Ishikawa (cell line): ENCODE data around the gene BTG2.

Experiments used
- CREB1 ChIP-seq: IDR thresholded peaks from 2 replicates; pipeline ENCODE4 v1.6.1; 2012; ENCODE audit warnings: low read depth
- EGR1 ChIP-seq: IDR thresholded peaks from 2 replicates; pipeline ENCODE4 v1.6.1; 2012
- EP300 ChIP-seq: IDR thresholded peaks from 2 replicates; pipeline ENCODE4 v1.6.1; 2012; ENCODE audit warnings: borderline replicate concordance
- FOXM1 ChIP-seq: IDR thresholded peaks from 2 replicates; pipeline ENCODE4 v1.6.1; 2012; ENCODE audit warnings: low read depth, borderline replicate concordance
- NFIC ChIP-seq: IDR thresholded peaks from 2 replicates; pipeline ENCODE4 v1.6.1; 2012
- RAD21 ChIP-seq: IDR thresholded peaks from 2 replicates; pipeline ENCODE4 v1.6.1; 2012; ENCODE audit warnings: low read depth
- TAF1 ChIP-seq: IDR thresholded peaks from 2 replicates; pipeline ENCODE4 v1.6.1; 2012; ENCODE audit warnings: low read depth, mild to moderate bottlenecking
- TCF12 ChIP-seq: IDR thresholded peaks from 2 replicates; pipeline ENCODE4 v1.6.1; 2012; ENCODE audit warnings: low read depth
- YY1 ChIP-seq: IDR thresholded peaks from 2 replicates; pipeline ENCODE4 v1.6.1; 2012; ENCODE audit warnings: low read depth
- ZBTB7A ChIP-seq: IDR thresholded peaks from 2 replicates; pipeline ENCODE4 v1.6.1; 2012; ENCODE audit warnings: low read depth
- TF ChIP-seq, protein P1 (sequence below): IDR thresholded peaks from 2 replicates; pipeline ENCODE4 v1.6.1; 2012; ENCODE audit warnings: low read depth, mild to moderate bottlenecking
- TF ChIP-seq, protein P2 (sequence below): IDR thresholded peaks from 2 replicates; pipeline ENCODE4 v1.6.1; 2012
- TF ChIP-seq, protein P3 (sequence below): IDR thresholded peaks from 2 replicates; pipeline ENCODE4 v1.6.1; 2012

BTG2 gene

DNA sequence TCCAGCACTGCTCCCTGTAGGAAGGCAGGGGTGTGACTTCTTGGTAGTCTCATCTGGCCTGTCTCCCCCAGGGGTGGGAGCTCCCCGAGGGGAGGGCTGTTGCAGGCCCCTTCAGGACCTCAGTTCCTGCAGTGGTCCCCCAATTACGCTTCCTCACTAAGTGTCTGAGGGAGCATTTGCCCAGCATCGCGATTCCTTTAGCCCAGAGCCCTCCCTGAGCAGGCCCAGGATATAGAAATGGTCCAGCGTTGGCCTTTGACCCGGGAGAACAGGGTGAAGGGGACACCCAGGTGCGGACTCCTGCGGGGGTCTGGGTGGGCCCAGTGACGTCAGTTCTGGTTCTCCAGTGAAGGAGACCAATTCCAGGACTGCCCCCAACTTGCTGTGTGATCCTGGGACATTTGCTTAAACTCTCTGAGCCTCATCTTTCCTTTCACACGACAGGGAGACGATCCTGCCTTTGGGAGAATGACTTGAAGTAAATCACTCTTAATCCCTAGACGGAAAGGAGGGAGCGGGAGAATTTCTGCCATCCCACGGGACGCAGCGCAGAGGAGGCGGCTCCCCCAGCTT lies 32.6 kb upstream of the BTG2 start:
- TF ChIP-seq TCF12 (no peak), ZBTB7A (no peak)
- TF ChIP-seq, protein P1, sequence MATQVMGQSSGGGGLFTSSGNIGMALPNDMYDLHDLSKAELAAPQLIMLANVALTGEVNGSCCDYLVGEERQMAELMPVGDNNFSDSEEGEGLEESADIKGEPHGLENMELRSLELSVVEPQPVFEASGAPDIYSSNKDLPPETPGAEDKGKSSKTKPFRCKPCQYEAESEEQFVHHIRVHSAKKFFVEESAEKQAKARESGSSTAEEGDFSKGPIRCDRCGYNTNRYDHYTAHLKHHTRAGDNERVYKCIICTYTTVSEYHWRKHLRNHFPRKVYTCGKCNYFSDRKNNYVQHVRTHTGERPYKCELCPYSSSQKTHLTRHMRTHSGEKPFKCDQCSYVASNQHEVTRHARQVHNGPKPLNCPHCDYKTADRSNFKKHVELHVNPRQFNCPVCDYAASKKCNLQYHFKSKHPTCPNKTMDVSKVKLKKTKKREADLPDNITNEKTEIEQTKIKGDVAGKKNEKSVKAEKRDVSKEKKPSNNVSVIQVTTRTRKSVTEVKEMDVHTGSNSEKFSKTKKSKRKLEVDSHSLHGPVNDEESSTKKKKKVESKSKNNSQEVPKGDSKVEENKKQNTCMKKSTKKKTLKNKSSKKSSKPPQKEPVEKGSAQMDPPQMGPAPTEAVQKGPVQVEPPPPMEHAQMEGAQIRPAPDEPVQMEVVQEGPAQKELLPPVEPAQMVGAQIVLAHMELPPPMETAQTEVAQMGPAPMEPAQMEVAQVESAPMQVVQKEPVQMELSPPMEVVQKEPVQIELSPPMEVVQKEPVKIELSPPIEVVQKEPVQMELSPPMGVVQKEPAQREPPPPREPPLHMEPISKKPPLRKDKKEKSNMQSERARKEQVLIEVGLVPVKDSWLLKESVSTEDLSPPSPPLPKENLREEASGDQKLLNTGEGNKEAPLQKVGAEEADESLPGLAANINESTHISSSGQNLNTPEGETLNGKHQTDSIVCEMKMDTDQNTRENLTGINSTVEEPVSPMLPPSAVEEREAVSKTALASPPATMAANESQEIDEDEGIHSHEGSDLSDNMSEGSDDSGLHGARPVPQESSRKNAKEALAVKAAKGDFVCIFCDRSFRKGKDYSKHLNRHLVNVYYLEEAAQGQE, result no peak

DNA sequence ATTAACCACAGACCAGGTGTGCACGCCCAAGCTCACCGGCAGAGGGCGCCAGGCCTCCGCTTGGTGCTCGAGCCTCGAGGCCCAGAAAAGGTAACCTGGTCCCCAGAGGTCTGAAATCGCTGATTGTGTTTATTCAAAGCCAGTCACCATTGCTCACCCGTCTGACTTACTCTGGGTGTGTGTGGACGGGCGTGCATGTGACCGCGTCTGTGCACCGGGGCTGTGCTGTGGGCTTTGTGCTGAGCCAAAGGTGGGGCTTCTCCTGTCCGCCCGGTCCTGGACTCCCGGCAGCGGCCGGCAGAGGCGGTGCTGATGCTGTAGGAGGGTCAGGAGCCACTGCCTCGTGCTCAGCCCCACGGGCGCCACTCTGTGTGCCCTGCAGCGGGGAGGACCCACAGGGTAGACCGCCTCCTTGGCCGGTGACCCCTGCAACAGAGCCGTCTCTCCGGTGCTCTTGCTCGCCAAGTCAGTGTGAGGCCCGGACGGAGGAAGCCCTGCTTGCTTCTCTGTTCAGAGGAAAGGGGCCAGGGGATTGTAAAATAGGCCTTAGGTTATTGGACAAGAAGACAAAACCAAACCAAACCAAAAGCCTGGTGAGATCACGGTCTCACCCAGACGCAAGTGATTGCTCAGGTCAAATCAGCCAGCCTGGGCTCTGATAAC lies 32.0 kb upstream of the BTG2 start:
- TF ChIP-seq, protein P2, sequence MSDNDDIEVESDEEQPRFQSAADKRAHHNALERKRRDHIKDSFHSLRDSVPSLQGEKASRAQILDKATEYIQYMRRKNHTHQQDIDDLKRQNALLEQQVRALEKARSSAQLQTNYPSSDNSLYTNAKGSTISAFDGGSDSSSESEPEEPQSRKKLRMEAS, result peak; percentile 64
- TF ChIP-seq RAD21 (peak; percentile 99), TCF12 (no peak; the same call in 1 of the 2 replicates)

DNA sequence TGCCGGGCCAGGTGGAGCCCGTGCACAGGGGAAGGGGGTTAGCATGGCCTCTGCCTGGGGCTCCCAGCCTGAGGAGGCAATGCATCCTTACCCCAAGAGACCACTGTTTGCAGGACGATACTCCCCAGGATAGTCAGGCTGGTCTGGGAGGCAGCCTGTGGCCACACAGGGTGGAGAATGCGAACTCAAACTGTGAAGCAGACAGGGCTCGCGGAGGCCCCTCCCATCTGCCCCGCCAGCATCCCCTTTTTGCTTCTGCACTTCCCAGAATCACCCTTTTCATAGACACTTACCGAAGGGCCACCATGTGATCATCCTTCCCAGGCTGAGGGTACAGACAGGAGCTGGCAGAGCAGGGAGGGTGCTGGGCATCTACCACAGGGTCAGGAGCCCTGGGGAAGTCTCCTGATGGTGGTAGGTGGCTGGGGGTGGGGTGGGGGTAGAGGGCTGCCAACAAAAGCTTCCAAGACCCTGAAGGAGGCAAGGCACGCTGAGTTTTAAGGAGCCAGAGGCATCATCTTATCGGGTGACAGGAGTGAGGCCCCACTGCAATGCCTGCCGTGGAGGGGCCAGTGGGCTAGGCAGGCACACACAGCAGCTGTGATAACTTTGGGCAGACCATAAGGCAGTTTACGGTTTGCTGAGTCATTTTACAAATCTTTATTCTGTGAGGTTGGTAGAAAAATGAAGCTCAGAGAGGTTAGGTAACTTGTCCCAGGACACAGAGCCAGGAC lies 31.3 kb upstream of the BTG2 start:
- TF ChIP-seq EP300 (no peak), YY1 (no peak), CREB1 (no peak), ZBTB7A (no peak), FOXM1 (no peak), EGR1 (no peak), NFIC (no peak)
- TF ChIP-seq, protein P2, result no peak
- TF ChIP-seq, protein P1, result no peak
- TF ChIP-seq, protein P3, sequence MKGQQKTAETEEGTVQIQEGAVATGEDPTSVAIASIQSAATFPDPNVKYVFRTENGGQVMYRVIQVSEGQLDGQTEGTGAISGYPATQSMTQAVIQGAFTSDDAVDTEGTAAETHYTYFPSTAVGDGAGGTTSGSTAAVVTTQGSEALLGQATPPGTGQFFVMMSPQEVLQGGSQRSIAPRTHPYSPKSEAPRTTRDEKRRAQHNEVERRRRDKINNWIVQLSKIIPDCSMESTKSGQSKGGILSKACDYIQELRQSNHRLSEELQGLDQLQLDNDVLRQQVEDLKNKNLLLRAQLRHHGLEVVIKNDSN, result no peak

DNA sequence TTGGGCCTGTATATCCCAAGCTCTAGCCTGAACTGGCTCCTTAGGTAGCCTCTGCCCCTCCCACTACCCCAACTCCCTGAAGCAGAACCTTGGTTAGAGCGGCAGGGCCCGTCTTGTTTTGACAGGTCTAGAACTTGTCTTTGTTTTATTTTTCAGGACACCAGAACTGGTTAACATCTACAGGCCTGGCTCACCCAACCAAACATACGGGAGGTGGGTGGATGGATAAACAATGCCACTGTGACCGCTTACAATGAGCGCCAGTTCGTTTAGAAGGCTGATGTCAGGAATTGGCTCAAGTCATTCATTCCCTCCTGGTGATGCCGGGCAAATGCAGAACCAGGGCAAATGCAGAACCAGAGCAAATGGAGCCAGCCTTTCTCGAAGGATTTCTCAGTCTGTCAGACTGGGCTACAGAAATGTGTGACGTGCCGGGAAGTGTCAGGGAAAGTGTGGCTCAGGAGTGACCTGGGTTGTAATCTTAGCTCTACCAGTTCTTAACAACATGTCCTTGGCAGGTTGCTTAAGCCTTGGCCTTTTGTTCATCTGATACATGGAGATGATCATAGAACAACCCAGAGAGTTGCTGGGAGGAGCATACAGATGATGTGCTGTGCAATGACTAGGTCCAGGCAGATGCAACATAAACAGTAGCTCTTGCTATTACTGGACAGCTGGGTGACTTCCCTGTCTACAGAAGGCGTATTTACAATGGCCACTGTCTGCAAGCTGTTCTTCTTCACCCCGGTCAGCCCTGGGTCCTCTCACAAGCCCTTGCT lies 30.5 kb upstream of the BTG2 start:
- TF ChIP-seq ZBTB7A, result no peak
- TF ChIP-seq EGR1, result no peak
- TF ChIP-seq, protein P1, result no peak
- no peak for TF ChIP-seq RAD21
- TF ChIP-seq EP300, result no peak
- TF ChIP-seq TAF1, result no peak
